ENCODE measurements around the gene FNDC1. TPM values are rescaled to one million over a fixed set of nuclear protein-coding genes. Genes with fewer than 3 reads are reported as not detected.

The FNDC1 gene
- polyA plus RNA-seq (2012; ENCODE audit: insufficient read length, low read depth) = not detected

DNA sequence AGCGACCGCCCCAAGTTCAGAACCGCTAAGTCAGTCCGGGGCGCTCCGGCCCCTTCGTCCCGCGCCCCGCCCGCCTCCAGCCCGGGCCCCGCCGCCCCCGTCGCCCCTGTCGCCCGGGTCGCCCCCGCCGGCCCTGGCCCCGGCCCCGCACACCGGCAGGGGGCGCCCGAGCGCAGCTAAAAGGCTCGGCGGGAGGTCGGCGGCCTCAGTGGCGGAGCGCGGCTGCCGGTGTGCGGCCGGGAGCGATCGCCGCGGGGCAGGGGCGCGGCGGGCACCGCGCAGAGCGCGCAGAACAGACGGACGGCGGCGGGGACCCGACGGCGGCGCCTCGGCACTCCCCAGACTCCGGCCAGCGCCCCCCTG lies at the start of gene FNDC1:
TSS of gene FNDC1 (plus strand) at position 208 of the 363 bp plus-strand sequence. CDS start 197 bp downstream, outside the sequence.
- TF ChIP-seq, protein P1, sequence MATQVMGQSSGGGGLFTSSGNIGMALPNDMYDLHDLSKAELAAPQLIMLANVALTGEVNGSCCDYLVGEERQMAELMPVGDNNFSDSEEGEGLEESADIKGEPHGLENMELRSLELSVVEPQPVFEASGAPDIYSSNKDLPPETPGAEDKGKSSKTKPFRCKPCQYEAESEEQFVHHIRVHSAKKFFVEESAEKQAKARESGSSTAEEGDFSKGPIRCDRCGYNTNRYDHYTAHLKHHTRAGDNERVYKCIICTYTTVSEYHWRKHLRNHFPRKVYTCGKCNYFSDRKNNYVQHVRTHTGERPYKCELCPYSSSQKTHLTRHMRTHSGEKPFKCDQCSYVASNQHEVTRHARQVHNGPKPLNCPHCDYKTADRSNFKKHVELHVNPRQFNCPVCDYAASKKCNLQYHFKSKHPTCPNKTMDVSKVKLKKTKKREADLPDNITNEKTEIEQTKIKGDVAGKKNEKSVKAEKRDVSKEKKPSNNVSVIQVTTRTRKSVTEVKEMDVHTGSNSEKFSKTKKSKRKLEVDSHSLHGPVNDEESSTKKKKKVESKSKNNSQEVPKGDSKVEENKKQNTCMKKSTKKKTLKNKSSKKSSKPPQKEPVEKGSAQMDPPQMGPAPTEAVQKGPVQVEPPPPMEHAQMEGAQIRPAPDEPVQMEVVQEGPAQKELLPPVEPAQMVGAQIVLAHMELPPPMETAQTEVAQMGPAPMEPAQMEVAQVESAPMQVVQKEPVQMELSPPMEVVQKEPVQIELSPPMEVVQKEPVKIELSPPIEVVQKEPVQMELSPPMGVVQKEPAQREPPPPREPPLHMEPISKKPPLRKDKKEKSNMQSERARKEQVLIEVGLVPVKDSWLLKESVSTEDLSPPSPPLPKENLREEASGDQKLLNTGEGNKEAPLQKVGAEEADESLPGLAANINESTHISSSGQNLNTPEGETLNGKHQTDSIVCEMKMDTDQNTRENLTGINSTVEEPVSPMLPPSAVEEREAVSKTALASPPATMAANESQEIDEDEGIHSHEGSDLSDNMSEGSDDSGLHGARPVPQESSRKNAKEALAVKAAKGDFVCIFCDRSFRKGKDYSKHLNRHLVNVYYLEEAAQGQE (IDR thresholded peaks at IDR 0.05; ENCODE audit: insufficient read depth in 1 of 2, low read depth in 2 of 2, low read length in 2 of 2) = no peak
- no peak for TF ChIP-seq FOXP2 (optimal IDR thresholded peaks at IDR 0.05; ENCODE audit: borderline replicate concordance, extremely low read depth, extremely low read length, insufficient read depth)
- no peak for TF ChIP-seq POLR2AphosphoS5 (IDR thresholded peaks at IDR 0.05; ENCODE audit: low read depth, low read length)
- no peak for TF ChIP-seq TAF1 (IDR thresholded peaks at IDR 0.05; ENCODE audit: borderline replicate concordance, insufficient read depth, low read length)
- TF ChIP-seq SIN3A (IDR thresholded peaks at IDR 0.05; ENCODE audit: borderline replicate concordance, insufficient read depth, low read length) = no peak

DNA sequence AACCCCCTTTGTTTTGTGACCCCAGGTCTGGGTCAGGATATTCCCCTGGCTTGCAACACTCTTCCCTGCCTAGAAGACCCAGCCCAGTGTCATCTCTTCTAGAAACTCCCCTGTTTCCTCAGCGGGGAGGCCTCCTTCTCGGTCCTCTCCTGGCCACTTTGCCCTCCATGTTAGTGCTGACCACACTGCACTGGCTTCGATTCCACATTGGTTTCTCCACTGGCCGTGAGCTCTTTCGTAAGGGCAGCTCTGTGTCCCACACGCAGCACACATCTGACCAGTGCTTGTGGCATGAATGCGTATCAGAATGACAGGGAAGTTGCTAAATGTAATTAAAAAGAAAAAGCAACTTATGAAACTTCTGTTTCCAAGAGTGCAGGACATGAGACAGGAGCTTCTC lies 49.4 kb upstream of the FNDC1 start:
- no peak for TF ChIP-seq SIN3A (IDR thresholded peaks at IDR 0.05; ENCODE audit: borderline replicate concordance, insufficient read depth, low read length)
- TF ChIP-seq FOXP2 (optimal IDR thresholded peaks at IDR 0.05; ENCODE audit: borderline replicate concordance, extremely low read depth, extremely low read length, insufficient read depth) = no peak
- TF ChIP-seq, protein P1 (IDR thresholded peaks at IDR 0.05; ENCODE audit: insufficient read depth in 1 of 2, low read depth in 2 of 2, low read length in 2 of 2) = no peak
- no peak for TF ChIP-seq TAF1 (IDR thresholded peaks at IDR 0.05; ENCODE audit: borderline replicate concordance, insufficient read depth, low read length)
- no peak for TF ChIP-seq POLR2AphosphoS5 (IDR thresholded peaks at IDR 0.05; ENCODE audit: low read depth, low read length)

DNA sequence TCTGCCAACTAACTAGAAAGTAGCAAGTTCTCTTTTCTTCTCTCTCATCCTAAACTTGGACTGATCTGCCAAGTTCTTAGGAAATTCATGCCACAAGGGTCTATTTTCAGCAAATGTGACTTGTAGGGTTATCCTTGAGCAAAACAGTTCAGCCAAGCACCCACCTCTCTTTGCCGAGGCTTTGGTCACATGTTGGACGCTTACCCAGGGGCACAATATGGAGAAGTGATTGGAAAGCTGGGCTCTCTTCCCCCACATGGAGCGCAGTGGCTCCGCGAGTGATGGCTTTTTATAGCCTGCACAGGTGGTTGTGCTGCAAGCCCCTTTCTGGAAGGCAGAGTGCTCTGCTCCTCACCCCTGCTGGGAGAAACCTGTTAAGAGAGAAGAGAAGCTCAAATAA lies 47.7 kb upstream of the FNDC1 start:
- TF ChIP-seq, protein P1 (IDR thresholded peaks at IDR 0.05; ENCODE audit: insufficient read depth in 1 of 2, low read depth in 2 of 2, low read length in 2 of 2) = no peak
- TF ChIP-seq SIN3A (IDR thresholded peaks at IDR 0.05; ENCODE audit: borderline replicate concordance, insufficient read depth, low read length) = no peak
- TF ChIP-seq FOXP2 (optimal IDR thresholded peaks at IDR 0.05; ENCODE audit: borderline replicate concordance, extremely low read depth, extremely low read length, insufficient read depth) = no peak
- TF ChIP-seq TAF1 (IDR thresholded peaks at IDR 0.05; ENCODE audit: borderline replicate concordance, insufficient read depth, low read length) = no peak
- TF ChIP-seq POLR2AphosphoS5 (IDR thresholded peaks at IDR 0.05; ENCODE audit: low read depth, low read length) = no peak

DNA sequence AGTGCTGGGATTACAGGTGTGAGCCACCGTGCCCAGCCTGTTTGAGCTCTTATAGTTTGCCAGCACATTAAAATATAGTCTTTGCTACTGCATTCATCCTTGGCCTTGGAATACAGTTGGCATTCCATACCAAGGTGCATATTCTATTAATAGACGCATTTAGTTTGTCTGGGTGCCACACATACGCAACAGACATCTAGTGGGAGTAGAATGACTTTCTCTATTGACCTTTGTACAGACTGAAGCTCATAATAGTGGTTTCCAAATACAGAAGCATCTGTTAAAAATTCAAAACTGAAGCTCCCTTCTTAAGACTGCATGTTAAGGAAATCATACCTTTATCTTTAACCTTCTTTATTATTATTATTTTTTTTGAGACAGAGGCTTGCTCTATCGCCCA lies 46.7 kb upstream of the FNDC1 start:
- TF ChIP-seq POLR2AphosphoS5 (IDR thresholded peaks at IDR 0.05; ENCODE audit: low read depth, low read length) (no peak), FOXP2 (optimal IDR thresholded peaks at IDR 0.05; ENCODE audit: borderline replicate concordance, extremely low read depth, extremely low read length, insufficient read depth) (no peak), TAF1 (IDR thresholded peaks at IDR 0.05; ENCODE audit: borderline replicate concordance, insufficient read depth, low read length) (no peak), SIN3A (IDR thresholded peaks at IDR 0.05; ENCODE audit: borderline replicate concordance, insufficient read depth, low read length) (no peak)
- TF ChIP-seq, protein P1 (IDR thresholded peaks at IDR 0.05; ENCODE audit: insufficient read depth in 1 of 2, low read depth in 2 of 2, low read length in 2 of 2) = no peak

Measured in PFSK-1 (cell line).